GM10248 (cell line): Measurements from ENCODE around the gene OSBPL9.

Experiments used
- CTCF ChIA-PET: fragments of 300-600 bp; sonication (Branson Sonifier 250); formaldehyde crosslinking; extraction: SDS; loops from one replicate; lab custom pipeline; 2021; ENCODE audit warnings: antibody characterized with exemption; lab: Yijun Ruan, JAX
- POLR2A ChIA-PET: fragments of 350-650 bp; sonication (Branson Sonifier 250); formaldehyde crosslinking; extraction: SDS; loops from one replicate; lab custom pipeline; 2020; ENCODE audit warnings: antibody characterized with exemption; lab: Yijun Ruan, JAX
- DNase-seq: peaks from one replicate; pipeline ENCODE4 v3.0.0; 2012; ENCODE audit errors: extremely low spot score
- TF ChIP-seq, protein P1 (sequence below): IDR thresholded peaks from 2 replicates; pipeline ENCODE4 v1.5.1; 2012; ENCODE audit warnings: mild to moderate bottlenecking, low read depth; ENCODE audit errors: extremely low read depth, missing control alignments, control extremely low read depth

OSBPL9 gene

GRCh38 chr1:51629918-51630317 is 13.0 kb downstream of the OSBPL9 start:
- no peak for DNase-seq
- ChIA-PET CTCF (interaction anchor here (1.2 kb wide), 1 partner anchor 11 kb away, joined by 3 read pairs; no protein-coding TSS in a partner anchor), POLR2A (no interaction called here)
- TF ChIP-seq, protein P1, sequence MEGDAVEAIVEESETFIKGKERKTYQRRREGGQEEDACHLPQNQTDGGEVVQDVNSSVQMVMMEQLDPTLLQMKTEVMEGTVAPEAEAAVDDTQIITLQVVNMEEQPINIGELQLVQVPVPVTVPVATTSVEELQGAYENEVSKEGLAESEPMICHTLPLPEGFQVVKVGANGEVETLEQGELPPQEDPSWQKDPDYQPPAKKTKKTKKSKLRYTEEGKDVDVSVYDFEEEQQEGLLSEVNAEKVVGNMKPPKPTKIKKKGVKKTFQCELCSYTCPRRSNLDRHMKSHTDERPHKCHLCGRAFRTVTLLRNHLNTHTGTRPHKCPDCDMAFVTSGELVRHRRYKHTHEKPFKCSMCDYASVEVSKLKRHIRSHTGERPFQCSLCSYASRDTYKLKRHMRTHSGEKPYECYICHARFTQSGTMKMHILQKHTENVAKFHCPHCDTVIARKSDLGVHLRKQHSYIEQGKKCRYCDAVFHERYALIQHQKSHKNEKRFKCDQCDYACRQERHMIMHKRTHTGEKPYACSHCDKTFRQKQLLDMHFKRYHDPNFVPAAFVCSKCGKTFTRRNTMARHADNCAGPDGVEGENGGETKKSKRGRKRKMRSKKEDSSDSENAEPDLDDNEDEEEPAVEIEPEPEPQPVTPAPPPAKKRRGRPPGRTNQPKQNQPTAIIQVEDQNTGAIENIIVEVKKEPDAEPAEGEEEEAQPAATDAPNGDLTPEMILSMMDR = no peak

- TF ChIP-seq, protein P1 = no peak
- CTCF ChIA-PET = interaction anchor here (0.8 to 1.3 kb wide), 4 partner anchors 10 to 138 kb away, joined by 3 read pairs; no protein-coding TSS in a partner anchor
- DNase-seq = no peak
- POLR2A ChIA-PET = no interaction called here
These were observed 13.5 kb downstream of the OSBPL9 start for GRCh38 chr1:51630393-51630792.

DNA sequence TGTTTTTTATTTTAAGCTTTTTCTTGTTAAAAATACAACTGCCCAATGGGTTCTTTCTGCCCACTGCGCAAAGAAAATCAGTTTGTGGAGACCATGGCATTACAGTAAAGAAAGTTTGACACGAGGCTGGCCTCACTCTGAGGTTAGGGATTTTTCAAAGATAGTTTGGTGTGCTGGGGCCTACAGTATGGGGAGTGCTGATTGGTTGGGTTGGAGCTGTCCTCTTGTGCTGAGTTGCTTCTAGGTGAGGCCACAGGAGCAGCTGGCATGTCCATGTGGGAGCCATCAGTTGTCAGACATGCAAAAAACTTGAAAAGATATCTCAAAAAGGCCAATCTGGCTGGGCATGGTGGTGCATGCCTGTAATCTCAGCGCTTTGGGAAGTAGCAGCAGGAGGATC is 14.0 kb downstream of the OSBPL9 start:
- TF ChIP-seq, protein P1 = no peak
- POLR2A ChIA-PET = no interaction called here
- CTCF ChIA-PET = interaction anchor here (0.8 to 1.3 kb wide), 5 partner anchors 10 to 137 kb away, joined by 3 read pairs; no protein-coding TSS in a partner anchor

GRCh38 chr1:51631747-51632146 is 14.9 kb downstream of the OSBPL9 start:
- CTCF ChIA-PET = interaction anchor here (0.7 to 1.3 kb wide), 3 partner anchors 32 to 137 kb away, joined by 3 read pairs; no protein-coding TSS in a partner anchor
- TF ChIP-seq, protein P1 = no peak
- DNase-seq = no peak
- POLR2A ChIA-PET = no interaction called here

More for the DNA sequence above, 14.0 kb downstream of the OSBPL9 start:
- DNase-seq = no peak

- TF ChIP-seq, protein P1 = no peak
- ChIA-PET CTCF (no interaction called here), POLR2A (no interaction called here)
- no peak for DNase-seq
These were observed 17.7 kb downstream of the OSBPL9 start for GRCh38 chr1:51634618-51635017.

GRCh38 chr1:51635615-51636014 is 18.7 kb downstream of the OSBPL9 start:
- ChIA-PET POLR2A (no interaction called here), CTCF (interaction anchor here (0.8 kb wide), 1 partner anchor 12 kb away, joined by 4 read pairs; no protein-coding TSS in a partner anchor)
- DNase-seq = no peak
- TF ChIP-seq, protein P1 = no peak
